Prostate gland (tissue), 2 donors: Measurements from ENCODE around the gene DCPS.

Source experiments
- CTCF ChIP-seq, 4 experiments: fragments of 200-600 bp in 2 of 4; fragments of 450-650 bp in 2 of 4; sonication (generic) in 2 of 4; IDR thresholded peaks; 1 replicate in 3 of 4; 2 replicates in 1 of 4; pipeline ENCODE4 v1.5.1; 2016 to 2019; ENCODE audit warnings: antibody characterized with exemption in 4 of 4, mild to moderate bottlenecking in 2 of 4, moderate library complexity in 2 of 4
- POLR2AphosphoS5 ChIP-seq: sonication (generic); formaldehyde crosslinking; IDR thresholded peaks from one replicate; pipeline ENCODE4 v1.6.1; 2017; ENCODE audit warnings: antibody characterized with exemption

DNA sequence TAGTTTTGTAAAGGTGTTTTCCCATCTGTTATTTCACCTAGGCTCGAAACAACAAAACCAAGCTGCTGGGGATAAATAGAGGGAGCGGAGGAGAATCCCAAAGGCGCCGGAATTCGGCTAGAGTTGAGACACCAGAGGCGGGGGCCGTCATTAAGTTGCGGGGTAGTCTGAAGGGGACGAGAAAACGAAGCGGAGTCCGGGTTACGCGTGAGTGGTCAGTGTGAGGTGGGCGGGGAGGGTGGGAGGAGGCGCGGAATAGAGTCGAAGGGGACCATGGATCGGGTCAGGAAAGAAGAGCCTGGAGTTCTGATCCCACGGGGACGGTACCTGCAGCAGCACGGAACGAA, 35.5 kb upstream of the DCPS start:
- TF ChIP-seq CTCF (IDR thresholded peaks at IDR 0.05), result no peak
- no peak for TF ChIP-seq POLR2AphosphoS5
